ENCODE data around the gene RNU1-3. TPM values are rescaled to one million over a fixed set of nuclear protein-coding genes. Genes with fewer than 3 reads are reported as not detected.

Gene RNU1-3
- total and polyA plus RNA-seq, 9 of the 15 experiments (the other 6 are each of a cell fraction or from before 2014, with no cell fraction given), result under 0.01 to 32,823 (median 2,538) TPM; not detected in 4

- H3K9me1 ChIP-seq (ENCODE audit: control insufficient read depth, insufficient read depth, low read length), result peaks cover 5% of the 10 kb centered on the region
- H3K9me3 ChIP-seq (replicated peaks; ENCODE audit: control insufficient read depth, insufficient read depth, low read depth, low read length), result no peaks in the 10 kb centered on the region
- no peak overlapping the region for H2AFZ ChIP-seq (ENCODE audit: low read depth, low read length)
- TF ChIP-seq CBFA2T3 (IDR thresholded peaks at IDR 0.05) (no peak), HNRNPK (IDR thresholded peaks at IDR 0.05; ENCODE audit: low read depth, low read length, poor library complexity, severe bottlenecking) (peak; percentile 70), ZNF696 (CRISPR knock-in tag; conservative IDR thresholded peaks at IDR 0.05) (0 out of 2 replicates have a peak, but pooled peaks have one; percentile 40), NFXL1 (CRISPR knock-in tag; IDR thresholded peaks at IDR 0.05) (no peak), ZNF445 (CRISPR knock-in tag; IDR thresholded peaks at IDR 0.05; ENCODE audit: low read depth) (0 out of 2 replicates have a peak, but pooled peaks have one; percentile 12), MLX (CRISPR knock-in tag; conservative IDR thresholded peaks at IDR 0.05) (no peak), ZNF41 (CRISPR knock-in tag; conservative IDR thresholded peaks at IDR 0.05) (0 out of 2 replicates have a peak, but pooled peaks have one; percentile 31), RCOR1 (IDR thresholded peaks at IDR 0.05; ENCODE audit: borderline replicate concordance in 1 of 2, low read depth in 2 of 2, low read length in 2 of 2) (peak in 1 of 2 experiments; percentile 24; a peak in 1 of 4 replicates), RNF219 (CRISPR knock-in tag; IDR thresholded peaks at IDR 0.05) (0 out of 2 replicates have a peak, but pooled peaks have one; percentile 2), MEF2D (tag; conservative IDR thresholded peaks at IDR 0.05; ENCODE audit: low read depth) (no peak), ZBTB1 (CRISPR knock-in tag; IDR thresholded peaks at IDR 0.05; ENCODE audit: borderline replicate concordance, low read depth) (no peak), GTF2F1 (IDR thresholded peaks at IDR 0.05; ENCODE audit: low read depth, low read length) (no peak)
- no peak for FAIRE-seq
- DNase-seq (ENCODE audit: extremely low read depth in 1 of 4, low spot score in 3 of 4), result peak in 1 of 4 experiments; percentile 32
- in situ Hi-C loops (cut with MboI) (loop anchor here (25.0 kb wide), 2 partner anchors 106 to 294 kb away; partner anchors contain the start of genes CROCC and RNU1-1), intact Hi-C loops (cut with micrococcal nuclease) (no loop called here)
- H3K36me3 ChIP-seq (ENCODE audit: control insufficient read depth, insufficient read depth, low read length), result peaks cover 46% of the 10 kb centered on the region; the same call in 2 of the 3 replicates
- no peaks in the 10 kb centered on the region for H3K27me3 ChIP-seq (ENCODE audit: control insufficient read depth in 2 of 2, insufficient read depth in 2 of 2, low read length in 2 of 2)
- POLR2A ChIA-PET, result interaction anchor here (0.6 to 3.2 kb wide), 5 partner anchors 8 to 334 kb away, joined by 3 to 42 read pairs (median 7); no protein-coding TSS in a partner anchor
- peaks cover 19% of the 10 kb centered on the region for H4K20me1 ChIP-seq (replicated peaks; ENCODE audit: control insufficient read depth, insufficient read depth, low read length)
- H3K27ac ChIP-seq (ENCODE audit: extremely low read depth, low read depth, low read length), result no peak overlapping the region
- H3K9ac ChIP-seq (ENCODE audit: insufficient read depth in 1 of 2, low read depth in 2 of 2, low read length in 2 of 2), result no peak overlapping the region
- 75% methylated on average over 7 of the region's 7 CpGs for WGBS (ENCODE audit: insufficient coverage, low coverage, missing lambda C conversion rate)
- H3K4me1 ChIP-seq (replicated peaks in 1 of 2; ENCODE audit: control insufficient read depth in 2 of 2, insufficient read depth in 2 of 2, low read length in 2 of 2), result peaks cover 20 to 45% of the 10 kb centered on the region in 2 experiments
- no peak overlapping the region for H3K4me2 ChIP-seq (ENCODE audit: insufficient read depth, low read length)
- CTCF ChIA-PET (ENCODE audit: low intra/inter-chr PET ratio), result interaction anchor here (0.6 to 2.5 kb wide), 4 partner anchors 82 to 531 kb away, joined by 3 to 18 read pairs (median 6); no protein-coding TSS in a partner anchor
- no peak overlapping the region for H3K4me3 ChIP-seq
- H3K79me2 ChIP-seq (ENCODE audit: control insufficient read depth, insufficient read depth, low read length), result no peaks in the 10 kb centered on the region
- TSS peak; percentile 32 for BruUV-seq (replicated peaks)
- no peak for ATAC-seq
Measured at GRCh38 chr1:16617778-16618580, 48.8 kb downstream of the RNU1-3 start.
